PFSK-1 (cell line): Measurements from ENCODE around the gene ANGPT4.

Experiments used
- POLR2AphosphoS5 ChIP-seq: IDR thresholded peaks from 2 replicates; pipeline ENCODE4 v1.6.1; 2012; ENCODE audit warnings: low read depth, mild to moderate bottlenecking, control low read depth, low read length, moderate library complexity
- SIN3A ChIP-seq: IDR thresholded peaks from 2 replicates; pipeline ENCODE4 v1.6.1; 2012; ENCODE audit warnings: mild to moderate bottlenecking, low read length, moderate library complexity, borderline replicate concordance; ENCODE audit not compliant: insufficient read depth

GRCh38 chr20:860891-861290 is 55.2 kb downstream of the ANGPT4 start:
- TF ChIP-seq SIN3A (no peak), POLR2AphosphoS5 (no peak)
